Chondrocyte (in vitro differentiated cells): ENCODE data around the gene NR4A1. TPM values are rescaled to one million over a fixed set of nuclear protein-coding genes. Genes with fewer than 3 reads are reported as not detected.

Source experiments
- DNase-seq: peaks from one replicate; pipeline ENCODE4 v3.0.0; 2021; ENCODE audit warnings: mixed read lengths, low spot score
- H3K27ac Mint-ChIP-seq: one replicate; pipeline ENCODE4 v1.8.0; 2021; ENCODE audit warnings: mild to moderate bottlenecking, moderate library complexity, mixed read lengths; ENCODE audit not compliant: unreplicated experiment
- H3K27me3 Mint-ChIP-seq: 2 replicates; pipeline ENCODE4 v1.8.0; 2021; ENCODE audit warnings: low read depth, mixed read lengths
- H3K36me3 Mint-ChIP-seq: 2 replicates; pipeline ENCODE4 v1.8.0; 2021; ENCODE audit warnings: low read depth, mixed read lengths
- H3K4me1 Mint-ChIP-seq: 2 replicates; pipeline ENCODE4 v1.8.0; 2021; ENCODE audit warnings: low read depth, mild to moderate bottlenecking, mixed read lengths
- H3K4me3 Mint-ChIP-seq: one replicate; pipeline ENCODE4 v1.8.0; 2021; ENCODE audit warnings: mild to moderate bottlenecking, moderate library complexity, mixed read lengths; ENCODE audit not compliant: unreplicated experiment
- H3K9me3 Mint-ChIP-seq: 2 replicates; pipeline ENCODE4 v1.8.0; 2021; ENCODE audit warnings: low read depth, mixed read lengths
- CTCF ChIP-seq: fragments of 200-600 bp; sonication (generic); IDR thresholded peaks from 2 replicates; pipeline ENCODE4 v1.5.0; 2021; ENCODE audit warnings: antibody characterized with exemption, mild to moderate bottlenecking, moderate library complexity
- total RNA-seq: library from RNA; stranded (reverse); gene quantifications from 3 replicates; pipeline ENCODE4 v1.2.1, GENCODE V29; 2021

The NR4A1 gene
- total RNA-seq, 1 donor from 2014 or later: 7.3 TPM

GRCh38 chr12:52086944-52087835 is 35.9 kb downstream of the NR4A1 start:
- no peak for DNase-seq
- Mint-ChIP-seq H3K27me3 (peaks cover 44% of the 10 kb centered on the region), H3K4me3 (no peak overlapping the region), H3K36me3 (peaks cover 15% of the 10 kb centered on the region), H3K27ac (no peak overlapping the region), H3K4me1 (peaks cover 5% of the 10 kb centered on the region), H3K9me3 (no peaks in the 10 kb centered on the region)
- TF ChIP-seq CTCF: no peak

- peaks cover 2% of the 10 kb centered on the region for H3K4me1 Mint-ChIP-seq
- no peaks in the 10 kb centered on the region for H3K9me3 Mint-ChIP-seq
- TF ChIP-seq CTCF: no peak
- no peak overlapping the region for H3K4me3 Mint-ChIP-seq
- no peak overlapping the region for H3K27ac Mint-ChIP-seq
- peaks cover 48% of the 10 kb centered on the region for H3K27me3 Mint-ChIP-seq
- H3K36me3 Mint-ChIP-seq: peaks cover 15% of the 10 kb centered on the region
- DNase-seq: no peak
Measured at GRCh38 chr12:52087961-52088820, 36.9 kb downstream of the NR4A1 start.

GRCh38 chr12:52089491-52089890 is 38.2 kb downstream of the NR4A1 start:
- H3K36me3 Mint-ChIP-seq: peaks cover 12% of the 10 kb centered on the region
- peaks cover 55% of the 10 kb centered on the region for H3K27me3 Mint-ChIP-seq
- H3K4me1 Mint-ChIP-seq: no peaks in the 10 kb centered on the region
- no peak overlapping the region for H3K27ac Mint-ChIP-seq
- H3K9me3 Mint-ChIP-seq: peaks cover 1% of the 10 kb centered on the region
- H3K4me3 Mint-ChIP-seq: no peak overlapping the region
- DNase-seq: no peak
- no peak for TF ChIP-seq CTCF

- H3K36me3 Mint-ChIP-seq: peaks cover 13% of the 10 kb centered on the region
- peaks cover 57% of the 10 kb centered on the region for H3K27me3 Mint-ChIP-seq
- no peak for TF ChIP-seq CTCF
- no peak overlapping the region for H3K4me3 Mint-ChIP-seq
- H3K9me3 Mint-ChIP-seq: peaks cover 3% of the 10 kb centered on the region
- no peaks in the 10 kb centered on the region for H3K4me1 Mint-ChIP-seq
- no peak for DNase-seq
- no peak overlapping the region for H3K27ac Mint-ChIP-seq
Measured at GRCh38 chr12:52090291-52090690, 39.0 kb downstream of the NR4A1 start.

- H3K27me3 Mint-ChIP-seq: peaks cover 58% of the 10 kb centered on the region
Measured at GRCh38 chr12:52091061-52091460, 39.8 kb downstream of the NR4A1 start.

More at GRCh38 chr12:52091061-52091460, 39.8 kb downstream of the NR4A1 start:
- Mint-ChIP-seq H3K4me1 (no peaks in the 10 kb centered on the region), H3K4me3 (no peak overlapping the region), H3K27ac (no peak overlapping the region), H3K36me3 (peaks cover 13% of the 10 kb centered on the region), H3K9me3 (peaks cover 3% of the 10 kb centered on the region)
- DNase-seq: no peak
- TF ChIP-seq CTCF: no peak
